Neural cell (in vitro differentiated cells): ENCODE results near the gene DNAJC15. TPM values are rescaled to one million over a fixed set of nuclear protein-coding genes. Genes with fewer than 3 reads are reported as not detected.

Experiments used
- H2AFZ ChIP-seq: fragments of 200-600, 300-800 bp; sonication (generic), shearing (Covaris generic); 2 replicates; pipeline ENCODE4 v1.6.0; 2014; ENCODE audit warnings: low read depth, mild to moderate bottlenecking, antibody characterized with exemption, low read length, moderate library complexity
- H3F3A ChIP-seq: fragments of 200-600 bp; shearing (Covaris generic); 2 replicates; pipeline ENCODE4 v1.6.1; 2016; ENCODE audit warnings: mild to moderate bottlenecking, moderate library complexity, mixed read lengths, antibody characterized with exemption, low read length; ENCODE audit not compliant: insufficient read depth, poor library complexity, severe bottlenecking
- H3K27ac ChIP-seq: fragments of 200-600, 300-800 bp; sonication (generic), shearing (Covaris generic); 2 replicates; pipeline ENCODE4 v1.5.1; 2014; ENCODE audit warnings: mild to moderate bottlenecking, low read length, moderate library complexity
- H3K27me3 ChIP-seq: fragments of 300-800, 200-600 bp; sonication (generic), shearing (Covaris generic); 2 replicates; pipeline ENCODE4 v1.6.0; 2014; ENCODE audit warnings: mild to moderate bottlenecking, low read depth, low read length, moderate library complexity; ENCODE audit not compliant: insufficient read depth
- H3K36me3 ChIP-seq: fragments of 300-800, 200-600 bp; sonication (generic), shearing (Covaris generic); 2 replicates; pipeline ENCODE4 v1.5.1; 2014; ENCODE audit warnings: mild to moderate bottlenecking, antibody characterized with exemption, low read length, moderate library complexity; ENCODE audit not compliant: insufficient read depth
- H3K4me2 ChIP-seq: fragments of 300-800, 200-600 bp; sonication (generic), shearing (Covaris generic); 2 replicates; pipeline ENCODE4 v1.6.0; 2014; ENCODE audit warnings: mild to moderate bottlenecking, low read length
- H3K4me3 ChIP-seq: fragments of 300-800, 200-600 bp; sonication (generic), shearing (Covaris generic); 2 replicates; pipeline ENCODE4 v1.5.1; 2014; ENCODE audit warnings: mild to moderate bottlenecking, low read length, moderate library complexity
- H3K79me2 ChIP-seq: fragments of 200-600 bp; shearing (Covaris generic); replicated peaks from 2 replicates; pipeline ENCODE4 v1.6.0; 2014; ENCODE audit warnings: mild to moderate bottlenecking, low read length, moderate library complexity; ENCODE audit not compliant: insufficient read depth
- H3K9ac ChIP-seq: fragments of 300-800, 200-600 bp; sonication (generic), shearing (Covaris generic); 2 replicates; pipeline ENCODE4 v1.6.1; 2016; ENCODE audit warnings: mild to moderate bottlenecking, low read length, mixed read lengths
- H3K9me2 ChIP-seq: fragments of 200-600 bp; shearing (Covaris generic); 2 replicates; pipeline ENCODE4 v1.6.1; 2016; ENCODE audit warnings: mild to moderate bottlenecking, low read length, mixed read lengths; ENCODE audit not compliant: insufficient read depth
- H3K9me3 ChIP-seq: fragments of 200-600, 300-800 bp; sonication (generic), shearing (Covaris generic); 2 replicates; pipeline ENCODE4 v1.6.1; 2016; ENCODE audit warnings: mild to moderate bottlenecking, mixed run types, low read length, moderate library complexity, mixed read lengths
- H4K20me1 ChIP-seq: fragments of 200-600 bp; shearing (Covaris generic); 2 replicates; pipeline ENCODE4 v1.6.1; 2016; ENCODE audit warnings: mild to moderate bottlenecking, mixed run types; ENCODE audit not compliant: insufficient read depth
- CTCF ChIP-seq: fragments of 450-650 bp; IDR thresholded peaks from 2 replicates; pipeline ENCODE4 v1.5.1; 2014; ENCODE audit warnings: antibody characterized with exemption, mild to moderate bottlenecking, moderate library complexity; ENCODE audit not compliant: poor library complexity, severe bottlenecking
- EP300 ChIP-seq: fragments of 450-650 bp; conservative IDR thresholded peaks from 2 replicates; pipeline ENCODE4 v1.6.1; 2014; ENCODE audit warnings: antibody characterized with exemption, mild to moderate bottlenecking, moderate library complexity; ENCODE audit not compliant: poor library complexity, severe bottlenecking
- EZH2 ChIP-seq: fragments of 200-600, 300-800 bp; shearing (Covaris generic), sonication (generic); IDR thresholded peaks from 2 replicates; pipeline ENCODE4 v1.6.1; 2014; ENCODE audit warnings: antibody characterized with exemption, low read length, borderline replicate concordance, mild to moderate bottlenecking; ENCODE audit not compliant: insufficient read depth, poor library complexity, severe bottlenecking
- MXI1 ChIP-seq: fragments of 450-650 bp; conservative IDR thresholded peaks from 2 replicates; pipeline ENCODE4 v1.6.1; 2014; ENCODE audit warnings: antibody characterized with exemption, mild to moderate bottlenecking; ENCODE audit not compliant: poor library complexity, severe bottlenecking
- POLR2AphosphoS5 ChIP-seq: IDR thresholded peaks from 2 replicates; pipeline ENCODE4 v1.6.1; 2012
- RAD21 ChIP-seq: fragments of 450-650 bp; conservative IDR thresholded peaks from 2 replicates; pipeline ENCODE4 v1.6.1; 2014; ENCODE audit warnings: antibody characterized with exemption, mild to moderate bottlenecking, moderate library complexity
- REST ChIP-seq: IDR thresholded peaks from 2 replicates; pipeline ENCODE4 v1.6.1; 2012; ENCODE audit warnings: borderline replicate concordance
- SMC3 ChIP-seq: fragments of 450-650 bp; conservative IDR thresholded peaks from 2 replicates; pipeline ENCODE4 v1.6.1; 2014; ENCODE audit warnings: antibody characterized with exemption, mild to moderate bottlenecking, moderate library complexity; ENCODE audit not compliant: poor library complexity
- TAF1 ChIP-seq: IDR thresholded peaks from 2 replicates; pipeline ENCODE4 v1.6.1; 2012; ENCODE audit warnings: low read depth
- polyA plus RNA-seq: library from polyadenylated mRNA; depleted of rRNA; stranded (reverse); fragments of >200 nt; gene quantifications from 2 replicates; pipeline ENCODE4 v1.2.3, GENCODE V29; 2014

Gene DNAJC15
- polyA plus RNA-seq, 1 donor from 2014 or later, result 0.84 TPM

GRCh38 chr13:43143591-43143990 is 120.2 kb downstream of the DNAJC15 start:
- Histone ChIP-seq H3F3A (no peaks in the 10 kb centered on the region), H3K36me3 (no peaks in the 10 kb centered on the region), H3K4me2 (no peak overlapping the region), H3K9me2 (no peaks in the 10 kb centered on the region), H4K20me1 (no peaks in the 10 kb centered on the region), H3K27me3 (no peaks in the 10 kb centered on the region), H3K9me3 (no peaks in the 10 kb centered on the region), H2AFZ (no peak overlapping the region), H3K79me2 (no peaks in the 10 kb centered on the region), H3K9ac (no peak overlapping the region), H3K27ac (no peak overlapping the region), H3K4me3 (no peak overlapping the region)
- TF ChIP-seq REST (no peak), MXI1 (no peak), POLR2AphosphoS5 (no peak), RAD21 (no peak), TAF1 (no peak), CTCF (no peak), SMC3 (no peak), EP300 (no peak), EZH2 (no peak)

GRCh38 chr13:43145534-43146196 is 122.3 kb downstream of the DNAJC15 start:
- no peak overlapping the region for H3K4me3 ChIP-seq
- no peak overlapping the region for H3K4me2 ChIP-seq
- H4K20me1 ChIP-seq, result no peaks in the 10 kb centered on the region
- H3K27ac ChIP-seq, result no peak overlapping the region
- H3K27me3 ChIP-seq, result no peaks in the 10 kb centered on the region
- TF ChIP-seq CTCF (no peak), RAD21 (no peak), MXI1 (no peak)
- no peaks in the 10 kb centered on the region for H3K36me3 ChIP-seq
- H3F3A ChIP-seq, result no peaks in the 10 kb centered on the region
- no peaks in the 10 kb centered on the region for H3K79me2 ChIP-seq
- H3K9me2 ChIP-seq, result no peaks in the 10 kb centered on the region
- H3K9ac ChIP-seq, result no peak overlapping the region
- H2AFZ ChIP-seq, result no peak overlapping the region
- no peaks in the 10 kb centered on the region for H3K9me3 ChIP-seq
